HS-27A (cell line): ENCODE data around the gene GUCY2D.
"Not testable (repeated sequence)": the region's sequence is repeated elsewhere in the genome, so short reads cannot be mapped to it uniquely, and the experiment has no call there.

Source experiments
- DNase-seq: peaks from one replicate; pipeline ENCODE4 v3.0.0-alpha.2; 2012; ENCODE audit warnings: low read depth, missing footprints

GUCY2D gene

DNA sequence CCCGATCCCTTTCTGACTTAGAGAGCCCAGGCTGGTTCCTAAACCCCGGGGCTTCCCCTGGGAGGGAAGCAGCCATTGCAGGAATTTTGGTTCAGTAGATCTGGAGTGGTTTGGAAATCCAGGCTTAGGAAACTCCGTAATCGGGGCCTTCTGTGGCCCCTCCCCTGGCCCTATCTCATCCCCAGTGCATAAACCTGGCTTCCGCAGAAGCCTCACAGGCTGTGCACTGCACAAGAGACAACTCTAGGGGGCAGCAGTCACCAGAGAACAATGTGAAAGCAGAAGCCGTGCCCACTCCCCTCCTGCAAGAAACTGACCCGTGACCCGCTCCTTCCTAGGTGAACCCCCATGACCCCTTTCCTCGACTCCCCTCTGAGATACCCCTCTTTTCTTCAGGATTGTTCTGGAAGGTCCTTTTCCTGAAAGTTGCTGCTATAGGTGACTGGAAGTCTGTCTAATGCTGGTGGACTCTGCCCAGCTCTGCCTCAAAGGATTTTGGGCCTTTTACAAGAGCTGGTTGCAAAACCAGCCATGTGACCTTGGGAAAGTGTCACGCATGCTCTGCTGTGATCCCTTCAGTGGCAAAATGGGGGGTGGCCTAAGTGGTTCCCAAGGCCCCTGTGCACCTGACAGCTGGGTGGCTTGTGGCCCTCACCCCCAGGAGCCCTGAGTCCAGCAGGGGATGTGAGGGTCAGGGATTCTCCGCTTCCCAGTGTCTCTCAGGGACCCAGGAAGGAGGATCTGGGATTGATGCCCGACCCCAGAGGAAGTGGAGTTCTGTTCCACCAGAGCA, 14.4 kb downstream of the GUCY2D start:
- no peak for DNase-seq

- DNase-seq = no peak
These were observed 16.0 kb downstream of the GUCY2D start for GRCh38 chr17:8018436-8018835.

- no peak for DNase-seq
These were observed 16.8 kb downstream of the GUCY2D start for GRCh38 chr17:8019166-8019565.

- DNase-seq = no peak
These were observed 17.5 kb downstream of the GUCY2D start for GRCh38 chr17:8019665-8020650.

- DNase-seq = no peak
These were observed 18.6 kb downstream of the GUCY2D start for GRCh38 chr17:8020776-8021564.

- no peak for DNase-seq
These were observed 19.3 kb downstream of the GUCY2D start for GRCh38 chr17:8021565-8022359.

- DNase-seq = no peak
These were observed 20.1 kb downstream of the GUCY2D start for GRCh38 chr17:8022360-8023003.

DNA sequence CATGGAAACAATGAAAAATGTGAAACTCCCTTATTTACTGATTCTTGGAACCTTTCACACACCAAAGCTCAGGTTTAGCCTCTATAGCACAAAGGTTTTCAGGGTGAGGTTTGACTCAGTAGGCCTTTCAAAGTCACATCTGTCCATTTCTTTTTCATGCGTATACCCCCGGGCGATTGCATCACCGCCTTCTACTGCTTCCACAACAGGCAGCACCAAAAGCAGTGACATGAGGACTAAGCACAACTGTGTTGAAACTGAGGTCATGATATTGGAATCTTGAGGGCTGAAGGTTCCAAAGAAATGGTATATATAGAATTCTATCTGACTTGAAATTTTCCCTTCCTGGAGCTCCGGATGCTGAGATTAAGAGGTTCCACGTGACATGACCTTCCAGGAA, 21.7 kb downstream of the GUCY2D start:
- DNase-seq = not testable (repeated sequence)

DNA sequence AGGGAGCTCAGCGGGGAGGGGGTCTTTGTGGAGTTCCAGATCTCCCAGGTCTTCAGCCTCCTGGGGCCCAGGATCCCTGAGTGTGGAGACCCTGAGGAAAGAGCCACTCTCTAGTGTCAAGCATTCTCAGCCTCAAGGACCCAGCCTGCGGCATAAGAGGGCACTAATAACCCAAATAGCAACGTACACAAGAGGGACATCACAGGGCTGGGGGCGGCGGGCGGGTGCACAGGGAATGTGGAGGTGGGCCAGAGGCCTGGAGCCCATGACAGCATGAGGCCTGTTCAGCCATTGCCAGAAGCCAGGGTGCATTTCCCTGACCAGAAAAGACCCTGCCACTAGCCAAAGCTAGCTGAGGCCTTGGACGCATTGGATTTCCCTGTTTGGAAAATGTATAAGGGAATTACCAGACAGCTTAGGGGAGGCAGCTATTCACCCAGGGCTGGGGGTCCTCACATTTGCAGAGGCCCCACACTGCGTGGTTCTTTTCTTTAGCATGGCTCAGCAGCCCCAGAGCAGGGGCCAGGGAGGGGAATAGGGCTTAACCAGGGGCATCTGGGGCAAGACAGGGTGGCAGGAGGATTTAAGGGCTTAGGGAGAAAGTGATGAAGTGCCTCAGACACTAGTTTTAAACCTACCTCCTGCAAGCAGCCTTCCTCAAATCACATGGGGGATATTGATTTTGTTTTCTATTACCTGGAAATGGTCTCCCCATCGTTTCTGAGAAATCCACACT, 22.9 kb downstream of the GUCY2D start:
- DNase-seq = no peak

DNA sequence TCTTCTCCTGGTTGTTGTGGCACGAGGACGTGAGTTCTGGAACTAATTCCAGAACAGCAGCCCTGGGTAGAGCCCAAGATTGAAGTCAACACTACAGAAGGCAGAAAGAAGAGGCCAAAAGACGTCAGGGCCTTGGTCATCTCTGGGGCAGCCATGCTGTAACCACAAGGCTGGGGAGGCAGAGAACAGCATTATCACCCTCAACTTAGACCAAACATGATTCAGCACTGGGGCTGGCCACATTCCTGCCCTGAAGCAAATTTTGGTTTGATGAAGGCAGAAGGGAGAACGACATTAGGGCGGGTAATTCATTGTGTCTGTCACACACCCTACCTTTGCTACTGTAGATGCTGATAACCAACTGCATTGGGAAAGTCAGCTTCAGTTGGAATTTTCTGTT, 26.7 kb downstream of the GUCY2D start:
- DNase-seq = no peak

DNA sequence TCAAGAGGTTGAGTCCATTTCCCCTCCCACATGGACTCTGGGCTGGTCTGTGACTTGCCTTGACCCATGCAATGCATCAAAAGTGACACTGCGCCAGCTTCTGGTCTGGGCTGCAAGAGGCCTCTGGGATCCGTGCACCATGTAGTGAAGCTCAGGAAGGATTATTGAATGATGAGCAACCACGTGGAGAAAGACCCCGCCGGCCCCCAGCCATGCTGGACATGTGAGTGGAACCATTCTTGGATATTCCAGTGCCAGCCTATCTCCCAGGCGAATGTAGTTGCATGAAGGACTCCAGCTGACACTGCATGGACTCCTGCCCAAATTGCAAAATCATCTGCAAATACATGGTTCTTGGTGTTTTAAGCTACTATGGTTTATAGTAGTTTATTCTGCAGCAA, 28.8 kb downstream of the GUCY2D start:
- DNase-seq = no peak

- DNase-seq = no peak
These were observed 29.5 kb downstream of the GUCY2D start for GRCh38 chr17:8031950-8032349.

DNA sequence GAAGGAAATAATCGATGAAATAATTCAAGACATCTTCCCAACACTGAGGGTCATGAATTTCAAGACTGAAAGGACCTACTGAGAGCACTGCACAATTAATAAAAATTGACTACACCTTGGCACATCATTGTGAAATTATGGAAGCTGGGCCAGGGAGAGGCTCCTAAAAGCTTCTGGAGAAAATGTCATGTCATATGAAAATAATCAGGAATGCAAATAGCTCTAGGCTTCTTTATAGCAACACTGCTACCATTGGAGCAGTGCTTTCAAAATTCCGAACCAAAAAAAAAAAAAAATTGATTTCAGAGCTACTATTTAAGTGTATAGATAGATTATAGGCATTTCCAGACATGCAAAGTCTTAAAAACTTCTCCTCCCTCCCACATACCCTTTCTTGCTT, 30.0 kb downstream of the GUCY2D start:
- DNase-seq = no peak

DNA sequence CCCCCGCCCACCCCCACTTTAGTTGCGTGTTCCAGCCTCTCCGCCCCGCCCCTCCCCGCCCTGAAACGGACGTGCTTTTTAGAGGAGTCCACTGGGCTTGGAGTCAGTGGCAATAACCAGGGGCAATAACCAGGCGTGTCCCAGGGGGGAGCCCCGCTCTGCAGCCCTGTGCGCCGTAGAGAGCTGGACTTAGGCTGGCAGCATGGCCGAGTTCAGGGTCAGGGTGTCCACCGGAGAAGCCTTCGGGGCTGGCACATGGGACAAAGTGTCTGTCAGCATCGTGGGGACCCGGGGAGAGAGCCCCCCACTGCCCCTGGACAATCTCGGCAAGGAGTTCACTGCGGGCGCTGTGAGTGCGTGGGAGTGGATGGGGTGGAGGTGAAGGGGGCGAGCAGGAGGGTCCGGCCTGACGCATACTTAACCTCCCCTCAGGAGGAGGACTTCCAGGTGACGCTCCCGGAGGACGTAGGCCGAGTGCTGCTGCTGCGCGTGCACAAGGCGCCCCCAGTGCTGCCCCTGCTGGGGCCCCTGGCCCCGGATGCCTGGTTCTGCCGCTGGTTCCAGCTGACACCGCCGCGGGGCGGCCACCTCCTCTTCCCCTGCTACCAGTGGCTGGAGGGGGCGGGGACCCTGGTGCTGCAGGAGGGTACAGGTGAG, 36.7 kb downstream of the GUCY2D start, which contains the start of gene ALOX15B:
ALOX15B (plus strand) TSS at position 106 of the 657 bp plus-strand sequence; CDS start at position 203, 97 bp downstream.
- no peak for DNase-seq

- DNase-seq = no peak
These were observed 37.3 kb downstream of the GUCY2D start for GRCh38 chr17:8039611-8040168.

- DNase-seq = peak; percentile 39
These were observed 39.0 kb downstream of the GUCY2D start for GRCh38 chr17:8041249-8041928.

- no peak for DNase-seq
These were observed 39.6 kb downstream of the GUCY2D start for GRCh38 chr17:8041979-8042378.
